Right renal pelvis (tissue), 4 donors: ENCODE data around the gene ASAP3. TPM values are rescaled to one million over a fixed set of nuclear protein-coding genes. Genes with fewer than 3 reads are reported as not detected.

Experiments
- DNase-seq, 4 donors: peaks; one replicate each; pipeline ENCODE4 v3.0.0-alpha.2; 2013; ENCODE audit warnings: low read depth in 4 of 4, low spot score in 3 of 4, missing footprints in 1 of 4
- polyA plus RNA-seq, 4 donors: library from polyadenylated mRNA; unstranded; fragments of 120-200 nt; gene quantifications; one replicate each; pipeline ENCODE4 v1.2.1, GENCODE V29; 2013; ENCODE audit not compliant: insufficient read length in 4 of 4

Gene ASAP3
- polyA plus RNA-seq, 4 donors: 32.0 to 35.9 (median 33.4) TPM

- no peak for DNase-seq
Observed at GRCh38 chr1:23402286-23403037, 81.5 kb downstream of the ASAP3 start.

- DNase-seq: no peak
Observed at GRCh38 chr1:23401313-23401712, 82.7 kb downstream of the ASAP3 start.

GRCh38 chr1:23400324-23401114, 83.5 kb downstream of the ASAP3 start:
- DNase-seq: no peak

GRCh38 chr1:23399229-23399628, 84.8 kb downstream of the ASAP3 start:
- DNase-seq: no peak

- no peak for DNase-seq
Observed at GRCh38 chr1:23397908-23398307, 86.1 kb downstream of the ASAP3 start.

GRCh38 chr1:23396380-23396779, 87.6 kb downstream of the ASAP3 start:
- no peak for DNase-seq

GRCh38 chr1:23395849-23396248, 88.1 kb downstream of the ASAP3 start:
- no peak for DNase-seq

GRCh38 chr1:23395154-23395724, 88.7 kb downstream of the ASAP3 start:
- DNase-seq: no peak

- no peak for DNase-seq
Observed at GRCh38 chr1:23394684-23395083, 89.3 kb downstream of the ASAP3 start.

GRCh38 chr1:23394181-23394580, 89.8 kb downstream of the ASAP3 start:
- DNase-seq: no peak

- no peak for DNase-seq
Observed at GRCh38 chr1:23393706-23394105, 90.3 kb downstream of the ASAP3 start.

- DNase-seq: no peak
Observed at GRCh38 chr1:23392125-23392855, 91.7 kb downstream of the ASAP3 start.

- no peak for DNase-seq
Observed at GRCh38 chr1:23389837-23390321, 94.1 kb downstream of the ASAP3 start.

- DNase-seq: no peak
Observed at GRCh38 chr1:23387494-23387893, 96.5 kb downstream of the ASAP3 start.

GRCh38 chr1:23385119-23385621, 98.8 kb downstream of the ASAP3 start:
- no peak for DNase-seq

- DNase-seq: no peak
Observed at GRCh38 chr1:23384312-23385058, 99.5 kb downstream of the ASAP3 start.

- no peak for DNase-seq
Observed at GRCh38 chr1:23383577-23384311, 100.2 kb downstream of the ASAP3 start.

- DNase-seq: no peak
Observed at GRCh38 chr1:23381233-23381885, 102.6 kb downstream of the ASAP3 start.

- DNase-seq: no peak
Observed at GRCh38 chr1:23380719-23381118, 103.3 kb downstream of the ASAP3 start.
